ENCODE measurements around the gene TSPAN16.

TSPAN16 gene

GRCh38 chr19:11295665-11296245, at the start of gene TSPAN16:
TSPAN16 (plus strand) TSS chr19:11296160; CDS start chr19:11296298, 138 bp downstream.
- no peak for DNase-seq (ENCODE audit: low read depth in 2 of 2, low spot score in 1 of 2)

- no peak for DNase-seq (ENCODE audit: low read depth in 2 of 2, low spot score in 1 of 2)
Measured at GRCh38 chr19:11246941-11247340, 49.0 kb upstream of the TSPAN16 start.

- no peak for DNase-seq (ENCODE audit: low read depth in 2 of 2, low spot score in 1 of 2)
Measured at GRCh38 chr19:11247391-11247790, 48.6 kb upstream of the TSPAN16 start.

GRCh38 chr19:11247934-11248333, 48.0 kb upstream of the TSPAN16 start:
- no peak for DNase-seq (ENCODE audit: low read depth in 2 of 2, low spot score in 1 of 2)

- no peak for DNase-seq (ENCODE audit: low read depth in 2 of 2, low spot score in 1 of 2)
Measured at GRCh38 chr19:11248852-11249251, 47.1 kb upstream of the TSPAN16 start.

- DNase-seq (ENCODE audit: low read depth in 2 of 2, low spot score in 1 of 2), result no peak
Measured at GRCh38 chr19:11251217-11251616, 44.7 kb upstream of the TSPAN16 start.

GRCh38 chr19:11251650-11252314, 44.2 kb upstream of the TSPAN16 start:
- no peak for DNase-seq (ENCODE audit: low read depth in 2 of 2, low spot score in 1 of 2)

GRCh38 chr19:11252665-11253355, 43.1 kb upstream of the TSPAN16 start:
- no peak for DNase-seq (ENCODE audit: low read depth in 2 of 2, low spot score in 1 of 2)

GRCh38 chr19:11254666-11255065, 41.3 kb upstream of the TSPAN16 start:
- DNase-seq (ENCODE audit: low read depth in 2 of 2, low spot score in 1 of 2), result no peak

- no peak for DNase-seq (ENCODE audit: low read depth in 2 of 2, low spot score in 1 of 2)
Measured at GRCh38 chr19:11256189-11256588, 39.8 kb upstream of the TSPAN16 start.

GRCh38 chr19:11257846-11258380, 38.0 kb upstream of the TSPAN16 start:
- DNase-seq (ENCODE audit: low read depth in 2 of 2, low spot score in 1 of 2), result no peak

GRCh38 chr19:11260996-11261395, 35.0 kb upstream of the TSPAN16 start:
- no peak for DNase-seq (ENCODE audit: low read depth in 2 of 2, low spot score in 1 of 2)

GRCh38 chr19:11261431-11261970, 34.5 kb upstream of the TSPAN16 start:
- DNase-seq (ENCODE audit: low read depth in 2 of 2, low spot score in 1 of 2), result no peak

GRCh38 chr19:11261971-11262839, 33.8 kb upstream of the TSPAN16 start, which contains the start of gene DOCK6:
DOCK6 (minus strand) TSS chr19:11262524; CDS start chr19:11262440, 84 bp downstream.
- no peak for DNase-seq (ENCODE audit: low read depth in 2 of 2, low spot score in 1 of 2)

- no peak for DNase-seq (ENCODE audit: low read depth in 2 of 2, low spot score in 1 of 2)
Measured at GRCh38 chr19:11263726-11264125, 32.2 kb upstream of the TSPAN16 start.

GRCh38 chr19:11264452-11265176, 31.3 kb upstream of the TSPAN16 start:
- no peak for DNase-seq (ENCODE audit: low read depth in 2 of 2, low spot score in 1 of 2)

- no peak for DNase-seq (ENCODE audit: low read depth in 2 of 2, low spot score in 1 of 2)
Measured at GRCh38 chr19:11265177-11265784, 30.7 kb upstream of the TSPAN16 start.

GRCh38 chr19:11265785-11266236, 30.1 kb upstream of the TSPAN16 start:
- no peak for DNase-seq (ENCODE audit: low read depth in 2 of 2, low spot score in 1 of 2)

GRCh38 chr19:11267316-11268085, 28.5 kb upstream of the TSPAN16 start:
- no peak for DNase-seq (ENCODE audit: low read depth in 2 of 2, low spot score in 1 of 2)
